ENCODE results near the gene KIAA0753.

KIAA0753 gene

GRCh38 chr17:6640536-6641246, at the start of gene KIAA0753, which contains the start of gene TXNDC17:
TSS of gene KIAA0753 (minus strand) at chr17:6640711. CDS start at chr17:6635103, 5,608 bp downstream.
TSS of gene TXNDC17 (plus strand) at chr17:6641060. CDS start at chr17:6641083, 23 bp downstream.
- DNase-seq (ENCODE audit: low spot score): peak; percentile 91

DNA sequence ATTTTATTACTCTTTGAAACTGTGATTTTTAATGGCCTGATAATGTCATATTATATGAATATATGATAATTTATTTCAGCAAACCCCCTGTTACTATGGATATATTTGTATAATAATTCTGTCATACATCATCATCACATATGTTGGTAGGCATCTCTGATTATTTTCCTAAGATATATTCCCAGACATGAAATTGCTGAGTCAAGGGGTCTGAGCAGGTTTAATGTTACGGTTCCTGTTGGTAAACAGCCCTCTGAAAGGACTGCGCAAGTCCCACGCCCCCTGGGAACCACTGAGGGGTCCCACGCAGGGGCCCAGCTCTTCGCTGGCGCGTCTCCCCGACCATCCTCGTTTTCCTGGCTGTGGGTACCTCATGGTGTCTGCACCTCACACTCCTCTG, 48.4 kb upstream of the KIAA0753 start:
- DNase-seq (ENCODE audit: low spot score): no peak

GRCh38 chr17:6686026-6686425, 45.5 kb upstream of the KIAA0753 start:
- DNase-seq (ENCODE audit: low spot score): no peak

DNA sequence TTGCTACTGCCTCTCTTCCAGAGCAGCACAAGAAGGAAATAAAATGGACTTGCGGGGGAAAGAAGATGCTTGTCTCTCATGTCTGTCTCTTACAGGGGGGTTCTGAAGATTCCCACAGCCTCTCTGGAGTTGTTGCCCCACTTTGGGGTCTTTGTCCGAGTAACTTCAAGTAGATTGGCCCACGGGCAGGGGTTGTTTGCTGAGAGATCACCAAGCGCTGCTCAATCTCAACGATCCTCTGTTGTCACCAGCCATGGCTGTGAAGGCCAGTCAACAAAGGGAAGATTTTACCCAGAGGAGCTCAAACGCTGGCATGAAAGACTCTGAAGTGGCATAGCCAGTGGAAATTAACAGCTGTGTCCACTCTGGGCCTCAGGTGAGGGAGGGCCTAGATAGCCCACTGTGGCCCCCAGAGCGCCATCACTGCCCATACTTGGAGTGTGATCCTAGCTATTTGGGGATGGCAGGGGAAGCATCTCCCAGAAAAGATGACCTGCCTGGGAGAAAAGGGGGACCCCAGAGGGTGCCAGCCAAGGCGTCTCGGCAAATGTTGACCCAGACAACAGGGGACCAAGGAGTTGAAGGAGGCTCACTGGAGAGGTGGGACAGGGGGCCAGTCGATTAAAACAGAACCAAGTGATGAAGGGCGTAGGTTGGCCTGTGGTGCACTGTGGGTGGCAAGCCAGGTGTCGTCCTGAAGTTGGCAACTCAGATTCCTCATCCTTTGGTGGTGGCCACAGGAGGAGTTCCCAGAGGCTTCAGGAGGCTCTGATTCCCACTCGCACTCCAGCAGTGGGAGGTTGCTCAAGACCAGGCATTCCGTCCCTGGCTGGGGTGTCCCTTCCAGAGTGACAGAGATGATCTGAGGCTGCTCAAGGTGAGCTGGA, 44.6 kb upstream of the KIAA0753 start:
- no peak for DNase-seq (ENCODE audit: low spot score)

DNA sequence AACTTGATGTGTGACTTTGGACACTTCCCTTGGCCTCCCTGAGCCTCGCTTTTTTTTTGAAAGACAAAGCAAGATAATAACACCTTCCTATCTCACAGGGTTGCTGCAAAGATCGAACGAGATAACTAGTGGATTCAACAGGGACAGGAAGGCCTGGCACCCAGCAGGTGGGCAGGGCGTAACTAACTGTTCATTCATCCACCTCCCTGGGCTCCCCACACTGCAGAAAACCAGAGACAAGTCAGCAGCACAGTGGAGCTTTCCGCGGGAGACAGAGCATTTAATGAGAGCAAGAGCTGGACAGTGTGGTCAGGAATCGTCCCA, 43.9 kb upstream of the KIAA0753 start:
- no peak for DNase-seq (ENCODE audit: low spot score)

DNA sequence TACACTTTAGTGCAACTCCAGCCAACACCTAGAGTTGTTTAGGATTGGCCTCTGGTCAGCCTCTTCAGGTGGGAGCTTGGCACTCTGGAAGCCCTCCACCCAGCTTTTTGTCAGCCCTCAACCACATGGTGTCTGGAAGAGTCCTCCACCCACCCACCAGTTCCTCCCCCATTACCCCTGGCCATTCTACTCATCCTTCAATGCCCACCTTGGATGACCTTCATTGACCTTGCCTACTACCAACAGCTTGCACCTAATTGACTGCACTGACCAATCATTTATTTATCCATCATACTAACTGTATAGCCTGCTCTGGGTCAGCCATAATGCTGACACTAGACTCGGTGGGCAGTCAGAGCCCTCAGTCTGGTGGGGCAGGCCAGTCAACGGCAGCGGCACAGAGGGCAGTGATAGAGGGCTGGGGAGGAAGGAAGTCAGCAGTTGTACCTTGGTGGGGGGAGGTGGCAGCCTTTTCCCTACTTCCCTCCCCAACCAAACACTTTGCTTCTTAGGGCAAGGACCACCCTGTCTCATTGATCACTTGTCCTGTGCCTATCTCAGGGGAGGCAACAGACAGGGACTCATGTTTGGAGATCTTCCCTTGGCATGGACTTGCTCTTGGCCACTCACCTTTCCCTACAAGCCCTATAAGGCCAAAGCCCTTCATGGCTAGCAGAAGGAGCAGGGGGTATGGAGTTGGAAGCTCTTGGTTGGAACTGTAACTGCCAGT, 43.4 kb upstream of the KIAA0753 start:
- no peak for DNase-seq (ENCODE audit: low spot score)

- DNase-seq (ENCODE audit: low spot score): no peak
Observed at GRCh38 chr17:6683081-6683684, 42.7 kb upstream of the KIAA0753 start.

DNA sequence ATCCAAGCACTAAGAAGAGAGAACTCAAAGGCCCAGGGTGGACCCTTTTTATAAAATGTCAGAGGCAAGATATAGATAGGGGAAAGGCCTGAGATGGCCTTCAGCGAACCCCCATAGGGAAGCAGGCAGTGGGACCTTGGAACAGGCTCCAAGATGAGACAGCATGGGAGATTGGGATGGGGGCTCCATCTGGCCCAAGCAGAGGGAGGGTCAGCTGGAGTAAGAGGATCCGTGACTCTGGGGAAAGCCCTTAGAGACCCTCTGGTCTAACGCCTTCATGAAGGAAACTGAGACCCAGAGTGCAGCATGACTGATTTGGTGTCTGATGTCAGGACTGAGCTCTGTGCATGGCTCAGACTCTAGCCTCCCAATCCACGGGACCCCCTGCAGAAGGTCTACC, 41.8 kb upstream of the KIAA0753 start:
- DNase-seq (ENCODE audit: low spot score): no peak

DNA sequence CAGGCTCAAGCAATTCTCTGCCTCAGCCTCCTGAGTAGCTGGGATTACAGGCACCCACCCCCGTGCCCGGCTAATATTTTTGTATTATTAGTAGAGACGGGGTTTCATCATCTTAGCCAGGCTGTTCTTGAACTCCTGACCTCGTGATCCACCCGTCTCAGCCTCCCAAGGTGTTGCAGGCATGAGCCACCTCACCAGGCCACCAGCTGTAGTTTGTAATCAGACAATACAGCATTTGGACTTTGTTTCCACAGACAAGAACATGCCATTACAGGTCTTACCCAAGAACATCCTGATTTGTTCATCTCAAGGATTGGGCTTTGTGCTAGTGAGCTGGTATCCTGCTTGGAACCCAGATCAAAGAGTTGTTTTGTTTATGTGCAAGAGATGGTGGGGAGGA, 41.2 kb upstream of the KIAA0753 start:
- DNase-seq (ENCODE audit: low spot score): no peak

GRCh38 chr17:6681176-6681575, 40.7 kb upstream of the KIAA0753 start:
- DNase-seq (ENCODE audit: low spot score): no peak

DNA sequence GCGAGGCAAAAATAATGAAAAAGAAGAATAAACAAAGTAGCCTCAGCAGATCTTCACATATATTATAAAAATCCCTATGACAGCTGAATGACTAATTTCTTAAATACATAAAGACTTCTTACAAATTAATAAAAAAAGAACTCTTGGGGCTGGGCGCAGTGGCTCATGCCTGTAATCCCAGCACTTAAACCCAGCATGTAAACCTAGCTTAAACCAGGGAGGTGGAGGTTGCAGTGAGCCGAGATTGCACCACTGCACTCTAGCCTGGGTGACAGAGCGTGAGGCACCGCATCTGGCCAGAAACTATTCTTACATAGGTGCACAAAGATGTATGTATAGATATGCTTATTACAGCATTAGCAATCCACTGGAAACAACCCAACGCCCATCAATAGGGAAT, 38.7 kb upstream of the KIAA0753 start:
- no peak for DNase-seq (ENCODE audit: low spot score)

DNA sequence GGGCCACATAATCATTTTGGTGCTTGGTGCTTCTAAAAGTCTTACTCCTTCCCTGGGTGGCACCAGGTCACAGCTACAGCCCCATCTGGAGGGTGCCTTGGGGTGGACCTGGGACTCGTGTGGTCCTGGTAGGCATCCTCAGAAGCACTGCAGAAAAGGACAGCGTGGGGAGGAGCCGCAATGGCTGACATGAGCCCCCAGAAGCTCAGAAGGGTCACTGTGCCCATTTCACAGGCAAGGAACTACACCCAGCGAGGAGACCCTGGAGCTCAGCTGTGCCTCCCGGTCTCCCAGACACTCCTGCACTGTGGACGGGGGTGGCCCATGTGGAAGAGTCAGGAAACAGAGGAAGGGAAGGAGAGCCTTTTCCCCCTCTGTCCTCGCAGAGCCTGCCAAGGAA, 37.4 kb upstream of the KIAA0753 start:
- DNase-seq (ENCODE audit: low spot score): no peak

- DNase-seq (ENCODE audit: low spot score): no peak
Observed at GRCh38 chr17:6677158-6677831, 36.8 kb upstream of the KIAA0753 start.

DNA sequence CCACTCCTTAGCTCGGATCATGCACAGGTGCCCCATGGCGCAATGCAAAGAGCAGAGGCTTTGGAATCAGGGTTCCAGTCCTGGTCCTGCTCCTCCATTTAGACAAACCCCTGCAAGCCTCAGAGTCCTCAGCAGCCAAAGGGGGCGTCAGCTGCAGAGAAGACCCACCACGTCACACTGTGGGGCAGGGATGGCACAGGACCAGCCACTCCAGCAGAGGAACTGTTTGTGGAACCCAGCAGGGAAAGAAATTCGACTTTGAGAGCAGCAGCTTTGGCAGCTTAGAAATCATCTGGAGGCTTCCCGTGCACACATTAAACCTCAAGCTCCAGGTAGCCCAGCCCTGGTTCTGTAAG, 36.3 kb upstream of the KIAA0753 start:
- no peak for DNase-seq (ENCODE audit: low spot score)

DNA sequence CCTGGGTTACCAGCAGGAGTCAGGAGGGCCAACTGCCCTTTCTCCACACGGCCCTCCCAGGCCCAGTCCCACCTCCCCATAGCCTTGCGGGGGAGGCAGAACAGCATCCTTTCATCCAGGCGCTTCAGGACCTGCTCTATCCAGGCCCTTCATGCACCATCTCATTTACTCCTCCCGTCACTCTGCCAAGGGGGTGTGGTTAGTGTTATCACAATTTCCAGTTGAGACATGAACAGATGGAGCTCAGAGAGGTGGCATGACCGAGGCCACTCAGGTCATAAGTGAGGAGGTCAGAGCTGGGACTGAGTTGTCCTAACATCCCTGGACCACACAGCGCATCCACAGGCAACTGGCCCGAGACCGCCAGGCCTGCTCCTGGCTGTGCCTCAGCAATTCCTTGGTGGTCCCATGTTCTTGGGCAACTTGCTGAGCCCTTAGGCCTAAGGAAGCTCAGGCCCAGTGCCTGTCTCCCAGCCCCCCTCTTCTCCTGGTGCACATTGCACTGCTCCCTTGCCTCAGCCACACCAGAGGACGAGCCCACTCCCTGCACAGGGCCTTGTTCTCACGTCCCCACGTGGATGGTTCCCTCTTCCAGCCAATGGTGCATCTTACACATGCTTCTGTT, 34.8 kb upstream of the KIAA0753 start:
- DNase-seq (ENCODE audit: low spot score): no peak

DNA sequence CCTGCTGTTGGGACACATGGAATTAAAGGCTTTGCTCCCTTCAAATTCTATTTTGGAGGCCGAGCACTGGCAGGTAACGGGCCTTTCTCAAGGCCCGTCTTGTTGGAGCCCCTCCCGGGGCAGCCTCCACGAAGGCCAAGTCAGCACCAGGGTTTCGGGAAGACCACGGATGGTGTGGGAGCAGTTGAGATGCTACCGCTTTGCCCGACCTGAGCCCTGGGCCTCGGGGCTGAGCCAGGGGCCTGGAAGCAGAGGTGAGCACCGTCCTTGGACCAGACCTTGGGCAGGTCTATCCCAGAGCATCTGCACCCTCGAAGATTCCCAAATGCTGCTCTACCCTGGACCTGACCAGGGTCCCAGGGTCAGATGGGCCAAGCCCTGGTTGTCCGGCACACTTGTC, 34.1 kb upstream of the KIAA0753 start:
- no peak for DNase-seq (ENCODE audit: low spot score)

GRCh38 chr17:6671431-6671830, 30.9 kb upstream of the KIAA0753 start:
- DNase-seq (ENCODE audit: low spot score): no peak

DNA sequence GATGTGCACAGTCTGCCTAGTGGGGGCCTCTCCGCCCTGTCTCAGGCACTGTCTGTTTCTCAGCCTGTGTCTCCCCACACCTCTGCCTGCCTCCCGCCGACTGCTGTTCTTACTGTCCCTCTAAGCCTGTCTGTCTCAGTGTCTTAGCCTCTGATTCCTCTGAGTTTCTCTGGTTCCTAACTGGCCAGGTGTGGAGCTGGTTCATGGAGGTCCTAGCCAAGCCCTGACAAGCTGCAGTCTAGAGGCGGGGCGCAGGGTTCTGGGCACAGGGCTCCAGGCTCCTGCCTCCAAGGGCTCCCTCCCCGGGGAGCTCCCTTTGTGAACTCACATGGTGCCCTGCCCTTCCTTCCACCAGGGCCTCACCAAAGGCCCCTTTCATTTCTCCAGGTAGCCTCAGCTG, 30.5 kb upstream of the KIAA0753 start:
- DNase-seq (ENCODE audit: low spot score): no peak

- DNase-seq (ENCODE audit: low spot score): no peak
Observed at GRCh38 chr17:6670571-6670970, 30.1 kb upstream of the KIAA0753 start.

DNA sequence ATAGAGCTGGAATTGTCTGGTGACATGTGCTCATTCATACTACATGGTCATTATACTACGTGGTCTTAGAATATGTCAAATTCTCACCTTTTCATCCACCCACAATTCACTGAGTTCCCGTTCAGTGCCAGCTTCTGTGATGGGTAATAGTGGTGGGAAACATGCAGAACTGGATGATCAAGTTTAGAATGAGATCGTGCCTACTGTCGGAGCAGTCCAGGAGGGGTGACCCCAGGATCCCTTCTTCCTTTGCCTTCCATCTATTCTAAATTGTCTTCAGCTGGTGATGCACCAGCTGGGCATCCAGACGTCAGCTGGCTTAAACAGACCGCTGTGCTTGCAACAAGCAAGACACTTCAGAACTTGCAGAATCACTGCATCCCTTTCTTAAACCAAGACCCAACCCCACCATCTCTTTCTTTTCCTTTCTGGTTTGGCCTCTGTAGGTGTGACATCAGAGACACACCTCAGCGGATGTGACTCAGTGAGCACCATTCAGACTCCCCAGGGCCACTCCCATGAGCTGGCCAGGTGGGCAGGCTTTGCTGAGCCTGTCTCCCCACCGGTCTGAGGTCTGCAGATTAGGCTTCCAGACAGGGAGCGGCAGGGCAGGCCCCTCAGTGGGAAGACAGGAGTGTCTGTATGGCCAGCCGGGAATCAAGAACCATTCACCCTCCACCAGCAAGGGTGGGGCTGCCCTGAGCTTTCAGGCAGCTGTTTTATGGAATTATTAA, 29.1 kb upstream of the KIAA0753 start:
- DNase-seq (ENCODE audit: low spot score): no peak
